CD4-positive, CD25-positive, alpha-beta regulatory T cell (primary cell): ENCODE results near the gene MEI1. TPM values are rescaled to one million over a fixed set of nuclear protein-coding genes. Genes with fewer than 3 reads are reported as not detected.

ENCODE experiments used
- ATAC-seq, 2 donors: fragments of 150-1000 bp; cut with Tn5 transposase; one replicate each; pipeline ENCODE4 v1.10.0; 2021; ENCODE audit warnings: low read depth in 2 of 2, moderate number of reproducible peaks in 2 of 2, moderate library complexity in 1 of 2
- DNase-seq, 3 donors: peaks; one replicate each; pipeline versions ENCODE4 v3.0.0 to v3.0.0-alpha.2; 2012 to 2022; ENCODE audit warnings: mixed read lengths in 1 of 3
- H3K27ac ChIP-seq: one replicate; pipeline ENCODE4 v1.7.0; 2013; ENCODE audit warnings: mild to moderate bottlenecking, low read length; ENCODE audit not compliant: insufficient read depth, poor library complexity, severe bottlenecking
- H3K27me3 ChIP-seq: one replicate; pipeline ENCODE4 v1.7.0; 2013; ENCODE audit warnings: low read length; ENCODE audit not compliant: control insufficient read depth, insufficient read depth
- H3K36me3 ChIP-seq: one replicate; pipeline ENCODE4 v1.7.0; 2013; ENCODE audit warnings: mild to moderate bottlenecking, low read length, moderate library complexity; ENCODE audit not compliant: control insufficient read depth, insufficient read depth
- H3K4me1 ChIP-seq: 2 replicates; pipeline ENCODE4 v1.7.0; 2013; ENCODE audit warnings: mild to moderate bottlenecking, low read length; ENCODE audit not compliant: insufficient read depth, control insufficient read depth, poor library complexity, severe bottlenecking
- H3K4me3 ChIP-seq: one replicate; pipeline ENCODE4 v1.7.0; 2013; ENCODE audit warnings: low read depth, mild to moderate bottlenecking, low read length, moderate library complexity
- H3K9me3 ChIP-seq, 2 experiments: 1 replicate in 1 of 2; 2 replicates in 1 of 2; pipeline ENCODE4 v1.7.0; 2013; ENCODE audit warnings: low read length in 2 of 2, mild to moderate bottlenecking in 1 of 2, moderate library complexity in 1 of 2; ENCODE audit not compliant: control insufficient read depth in 2 of 2
- H3K27ac Mint-ChIP-seq, 3 donors: one replicate each; pipeline ENCODE4 v1.8.0; 2020 to 2022; ENCODE audit warnings: mild to moderate bottlenecking in 3 of 3, mixed read lengths in 3 of 3, moderate library complexity in 2 of 3
- H3K27me3 Mint-ChIP-seq: one replicate; pipeline ENCODE4 v1.8.0; 2022; ENCODE audit warnings: mild to moderate bottlenecking, mixed read lengths
- H3K36me3 Mint-ChIP-seq: one replicate; pipeline ENCODE4 v1.8.0; 2020; ENCODE audit warnings: mixed read lengths
- H3K4me1 Mint-ChIP-seq, 4 donors: one replicate each; pipeline ENCODE4 v1.8.0; 2020 to 2022; ENCODE audit warnings: mixed read lengths in 4 of 4, mild to moderate bottlenecking in 1 of 4
- H3K4me3 Mint-ChIP-seq, 4 donors: one replicate each; pipeline ENCODE4 v1.8.0; 2020 to 2022; ENCODE audit warnings: mild to moderate bottlenecking in 4 of 4, mixed read lengths in 4 of 4, moderate library complexity in 3 of 4
- H3K9me3 Mint-ChIP-seq, 7 donors: one replicate each; pipeline ENCODE4 v1.8.0; 2020 to 2022; ENCODE audit warnings: mixed read lengths in 7 of 7, mild to moderate bottlenecking in 3 of 7, moderate library complexity in 2 of 7
- polyA plus RNA-seq, 4 donors: library from polyadenylated mRNA; unstranded; fragments of 300-500 nt; fragmentation: Illumina TruSeq; gene quantifications; one replicate each; pipeline ENCODE4 v1.2.3, GENCODE V29; 2021
- total RNA-seq: library from RNA; stranded (reverse); gene quantifications from one replicate; pipeline ENCODE4 v1.2.3, GENCODE V29; 2022

MEI1 gene
- total and polyA plus RNA-seq, 5 donors from 2014 or later, result 106 to 288 (median 223) TPM

DNA sequence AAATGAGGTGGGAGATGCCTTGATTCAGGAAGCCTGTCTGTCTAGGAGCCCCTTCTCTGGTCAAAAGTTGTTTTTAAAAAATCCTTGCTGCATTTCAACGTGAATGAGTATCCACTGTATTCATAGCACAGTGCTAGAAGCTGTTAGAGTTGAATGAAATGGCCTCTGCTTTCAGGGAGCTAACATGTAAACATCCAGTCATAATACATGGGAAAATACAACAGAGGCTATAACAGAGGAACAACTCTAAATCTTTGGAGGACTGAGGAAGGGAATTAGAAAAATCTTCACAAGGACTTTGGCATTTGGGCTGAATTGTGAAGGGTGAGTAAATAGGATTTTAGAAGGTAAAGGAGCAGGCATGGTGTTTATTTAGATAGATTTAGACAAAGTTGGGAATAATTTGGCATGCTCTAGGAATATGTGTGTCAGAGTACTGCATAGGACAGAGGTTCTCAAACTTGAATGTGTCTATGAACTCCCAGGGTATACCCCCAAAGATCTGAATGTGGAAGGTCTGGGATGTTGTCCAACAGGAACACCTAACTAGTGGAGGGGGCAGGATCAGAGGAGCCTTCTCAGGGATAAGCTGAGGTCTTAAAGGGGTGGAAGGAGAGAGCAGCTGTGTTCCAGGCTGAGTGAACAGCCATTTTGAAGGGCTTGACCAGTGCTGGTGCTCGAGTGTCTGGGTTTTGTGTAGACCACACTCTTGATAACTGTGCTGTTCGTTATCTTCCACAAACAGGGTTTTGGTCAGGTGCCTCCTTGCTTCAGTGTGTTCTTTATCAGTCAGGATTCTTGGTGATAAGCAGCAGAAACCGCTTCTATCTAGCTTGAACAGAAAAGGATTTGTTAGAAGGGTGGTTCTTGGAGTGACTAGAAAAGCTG is 146.3 kb downstream of the MEI1 start:
- H3K4me3 Mint-ChIP-seq, result no peak overlapping the region
- peaks cover 5% of the 10 kb centered on the region for H3K36me3 Mint-ChIP-seq
- H3K27me3 Mint-ChIP-seq, result no peaks in the 10 kb centered on the region
- H3K9me3 ChIP-seq, result no peaks in the 10 kb centered on the region
- H3K27ac Mint-ChIP-seq, result peak overlapping the region in 1 of 3 donors; percentile 11
- no peaks in the 10 kb centered on the region for H3K27me3 ChIP-seq
- peaks cover 18% of the 10 kb centered on the region for H3K4me1 ChIP-seq
- H3K4me1 Mint-ChIP-seq, result peaks cover 16 to 65% (median 49%) of the 10 kb centered on the region in 4 donors
- DNase-seq (no peak), ATAC-seq (no peak)
- H3K27ac ChIP-seq, result no peak overlapping the region
- no peaks in the 10 kb centered on the region for H3K9me3 Mint-ChIP-seq
- no peak overlapping the region for H3K4me3 ChIP-seq
- no peaks in the 10 kb centered on the region for H3K36me3 ChIP-seq

GRCh38 chr22:41846268-41846987 is 147.1 kb downstream of the MEI1 start:
- no peaks in the 10 kb centered on the region for H3K9me3 Mint-ChIP-seq
- ATAC-seq (no peak), DNase-seq (no peak)
- peaks cover 18% of the 10 kb centered on the region for H3K4me1 ChIP-seq
- H3K4me3 Mint-ChIP-seq, result no peak overlapping the region
- peaks cover 4% of the 10 kb centered on the region for H3K36me3 Mint-ChIP-seq
- no peaks in the 10 kb centered on the region for H3K36me3 ChIP-seq
- H3K27ac ChIP-seq, result no peak overlapping the region
- H3K9me3 ChIP-seq, result no peaks in the 10 kb centered on the region
- H3K27ac Mint-ChIP-seq, result peak overlapping the region; percentile 40 to 58 (median 46)
- H3K4me3 ChIP-seq, result no peak overlapping the region
- H3K27me3 ChIP-seq, result no peaks in the 10 kb centered on the region
- peaks cover 16 to 58% (median 46%) of the 10 kb centered on the region in 4 donors for H3K4me1 Mint-ChIP-seq
- no peaks in the 10 kb centered on the region for H3K27me3 Mint-ChIP-seq

GRCh38 chr22:41847300-41847699 is 148.0 kb downstream of the MEI1 start:
- no peak for DNase-seq
- Histone ChIP-seq H3K4me1 (peaks cover 18% of the 10 kb centered on the region), H3K9me3 (no peaks in the 10 kb centered on the region), H3K4me3 (no peak overlapping the region), H3K27me3 (no peaks in the 10 kb centered on the region), H3K36me3 (no peaks in the 10 kb centered on the region), H3K27ac (no peak overlapping the region)
- H3K27me3 Mint-ChIP-seq, result no peaks in the 10 kb centered on the region
- no peaks in the 10 kb centered on the region for H3K9me3 Mint-ChIP-seq
- H3K4me1 Mint-ChIP-seq, result peaks cover 17 to 56% (median 43%) of the 10 kb centered on the region in 4 donors
- no peak for ATAC-seq
- peak overlapping the region in 2 of 3 donors; percentile 34 to 40 for H3K27ac Mint-ChIP-seq
- no peak overlapping the region for H3K4me3 Mint-ChIP-seq
- H3K36me3 Mint-ChIP-seq, result peaks cover 1% of the 10 kb centered on the region

GRCh38 chr22:41848468-41848867 is 149.2 kb downstream of the MEI1 start:
- Mint-ChIP-seq H3K27me3 (no peaks in the 10 kb centered on the region), H3K36me3 (peaks cover 5% of the 10 kb centered on the region), H3K4me3 (no peak overlapping the region), H3K27ac (peak overlapping the region in 1 of 3 donors; percentile 25), H3K4me1 (peaks cover 13 to 52% (median 38%) of the 10 kb centered on the region in 4 donors), H3K9me3 (no peaks in the 10 kb centered on the region)
- H3K27ac ChIP-seq, result no peak overlapping the region
- H3K9me3 ChIP-seq, result no peaks in the 10 kb centered on the region
- ATAC-seq (no peak), DNase-seq (no peak)
- peaks cover 14% of the 10 kb centered on the region for H3K4me1 ChIP-seq
- H3K27me3 ChIP-seq, result no peaks in the 10 kb centered on the region
- H3K36me3 ChIP-seq, result no peaks in the 10 kb centered on the region
- no peak overlapping the region for H3K4me3 ChIP-seq

Other genes starting within 250 kb of the MEI1 start
- gene PHF5A, start 230.8 kb upstream of the MEI1 start, total RNA-seq, result 40.7 TPM
- 10 to 100 TPM; 22.6 to 33.5 (median 25.7) TPM for gene PHF5A, start 230.8 kb upstream of the MEI1 start, polyA plus RNA-seq
- 87.5 TPM for gene ACO2, start 230.4 kb upstream of the MEI1 start, total RNA-seq
- gene ACO2, start 230.4 kb upstream of the MEI1 start, polyA plus RNA-seq, result 10 to 100 TPM; 64.3 to 76.4 (median 67.0) TPM
- gene POLR3H, start 155.0 kb upstream of the MEI1 start, total RNA-seq, result 15.2 TPM
- gene POLR3H, start 155.0 kb upstream of the MEI1 start, polyA plus RNA-seq, result 10 to 100 TPM; 12.1 to 21.3 (median 16.9) TPM
- gene CSDC2, start 138.5 kb upstream of the MEI1 start, total RNA-seq, result not detected
- gene CSDC2, start 138.5 kb upstream of the MEI1 start, polyA plus RNA-seq, result not detected
- gene PMM1, start 109.7 kb upstream of the MEI1 start, total RNA-seq, result 37.4 TPM
- gene PMM1, start 109.7 kb upstream of the MEI1 start, polyA plus RNA-seq, result 10 to 100 TPM; 41.8 to 56.0 (median 49.3) TPM
- gene DESI1, start 78.5 kb upstream of the MEI1 start, total RNA-seq, result 30.5 TPM
- 10 to 100 TPM in 3 of 4 donors, 1 to 10 TPM in 1; 8.6 to 22.8 (median 15.5) TPM for gene DESI1, start 78.5 kb upstream of the MEI1 start, polyA plus RNA-seq
- gene XRCC6, start 78.2 kb upstream of the MEI1 start, total RNA-seq, result 167 TPM
- 100 to 1,000 TPM; 413 to 484 (median 460) TPM for gene XRCC6, start 78.2 kb upstream of the MEI1 start, polyA plus RNA-seq
- gene SNU13, start 10.6 kb upstream of the MEI1 start, total RNA-seq, result 159 TPM
- 100 to 1,000 TPM; 303 to 341 (median 316) TPM for gene SNU13, start 10.6 kb upstream of the MEI1 start, polyA plus RNA-seq
- 21.1 TPM for gene CCDC134, start 101.2 kb downstream of the MEI1 start, total RNA-seq
- 1 to 10 TPM; 3.6 to 7.7 (median 5.3) TPM for gene CCDC134, start 101.2 kb downstream of the MEI1 start, polyA plus RNA-seq
- 98.6 TPM for gene SREBF2, start 133.6 kb downstream of the MEI1 start, total RNA-seq
- 10 to 100 TPM; 12.8 to 14.7 (median 13.5) TPM for gene SREBF2, start 133.6 kb downstream of the MEI1 start, polyA plus RNA-seq
- 0.27 TPM for gene SHISA8, start 215.6 kb downstream of the MEI1 start, total RNA-seq
- under 1 TPM in 1 of 4 donors, not detected in 3; 0.28 TPM for gene SHISA8, start 215.6 kb downstream of the MEI1 start, polyA plus RNA-seq
- 10.1 TPM for gene TNFRSF13C, start 227.3 kb downstream of the MEI1 start, total RNA-seq
- 1 to 10 TPM; 1.2 to 3.6 (median 2.0) TPM for gene TNFRSF13C, start 227.3 kb downstream of the MEI1 start, polyA plus RNA-seq
- 33.9 TPM for gene CENPM, start 247.6 kb downstream of the MEI1 start, total RNA-seq
- 10 to 100 TPM; 52.9 to 75.7 (median 65.8) TPM for gene CENPM, start 247.6 kb downstream of the MEI1 start, polyA plus RNA-seq